ENCODE data around the gene CDH4.

CDH4 gene

DNA sequence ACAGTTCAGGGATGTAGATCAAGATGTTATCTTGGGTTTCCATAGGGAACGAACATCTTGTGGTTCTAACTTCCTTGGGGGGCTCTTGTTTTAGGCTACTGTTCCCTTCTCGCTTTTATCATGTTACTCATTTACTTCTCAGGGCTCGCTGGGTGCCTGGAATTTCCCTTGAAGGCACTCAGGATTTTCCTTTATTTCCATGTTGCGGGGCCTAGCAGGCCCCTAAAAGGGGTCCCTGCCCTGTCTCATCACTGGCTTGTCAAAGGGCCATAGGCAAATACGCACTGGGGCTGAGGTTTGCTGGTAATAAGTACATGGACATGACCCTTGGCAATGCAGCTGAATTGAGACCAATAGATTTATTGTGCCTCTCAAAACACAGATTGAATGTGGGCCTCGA, 262.3 kb downstream of the CDH4 start:
- no peak for DNase-seq (ENCODE audit: low read depth)
- no peak overlapping the region for H3K4me3 ChIP-seq (ENCODE audit: low read depth, low read length)

GRCh38 chr20:61514805-61515505, 262.9 kb downstream of the CDH4 start:
- no peak for DNase-seq (ENCODE audit: low read depth)
- no peak overlapping the region for H3K4me3 ChIP-seq (ENCODE audit: low read depth, low read length)

GRCh38 chr20:61515922-61516321, 263.9 kb downstream of the CDH4 start:
- no peak for DNase-seq (ENCODE audit: low read depth)
- no peak overlapping the region for H3K4me3 ChIP-seq (ENCODE audit: low read depth, low read length)

DNA sequence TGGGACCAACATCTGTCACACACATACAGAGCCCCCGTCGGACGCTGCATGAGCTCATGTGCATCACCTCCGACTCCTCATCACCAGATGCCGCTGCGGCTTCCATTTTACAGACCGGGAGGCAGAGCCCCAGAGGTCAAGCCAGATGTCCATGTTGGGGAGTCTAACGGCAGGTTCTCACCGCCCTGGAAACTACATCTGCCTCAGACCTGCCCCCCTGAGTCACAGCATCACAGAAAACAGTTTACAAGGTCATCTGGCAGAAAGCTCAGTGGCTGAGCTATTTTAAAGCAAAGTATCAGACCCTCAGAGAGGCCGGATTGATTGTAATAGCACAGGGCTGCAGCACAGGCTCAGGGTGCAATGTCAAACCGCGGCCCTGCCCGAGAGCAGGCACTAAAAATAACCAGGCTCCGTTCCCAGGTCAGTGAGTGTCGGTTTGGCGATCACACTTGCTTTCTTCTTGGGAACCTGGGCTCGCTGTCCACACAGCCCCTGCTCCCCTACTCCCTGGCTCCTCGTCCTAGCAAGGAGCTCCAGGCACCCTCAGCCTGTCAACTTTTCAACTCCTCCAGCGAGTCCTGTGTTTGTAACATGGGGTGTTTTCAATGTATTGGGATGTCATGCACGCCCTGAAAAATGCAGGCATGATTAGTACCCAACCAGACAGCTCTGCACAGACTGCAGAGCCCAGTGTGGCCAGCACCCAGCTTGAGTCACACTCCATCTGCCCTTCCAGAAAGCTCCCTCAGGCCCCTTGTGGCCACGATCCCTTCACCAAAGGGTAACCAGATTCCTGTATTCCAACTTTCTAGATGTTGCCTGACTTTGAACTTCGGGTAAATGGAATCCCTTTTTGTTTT, 264.5 kb downstream of the CDH4 start:
- H3K4me3 ChIP-seq (ENCODE audit: low read depth, low read length), result no peak overlapping the region
- DNase-seq (ENCODE audit: low read depth), result no peak

- H3K4me3 ChIP-seq (ENCODE audit: low read depth, low read length), result no peak overlapping the region
- DNase-seq (ENCODE audit: low read depth), result no peak
Observed at GRCh38 chr20:61517419-61517818, 265.4 kb downstream of the CDH4 start.

- DNase-seq (ENCODE audit: low read depth), result no peak
- H3K4me3 ChIP-seq (ENCODE audit: low read depth, low read length), result no peak overlapping the region
Observed at GRCh38 chr20:61518424-61518951, 266.4 kb downstream of the CDH4 start.

DNA sequence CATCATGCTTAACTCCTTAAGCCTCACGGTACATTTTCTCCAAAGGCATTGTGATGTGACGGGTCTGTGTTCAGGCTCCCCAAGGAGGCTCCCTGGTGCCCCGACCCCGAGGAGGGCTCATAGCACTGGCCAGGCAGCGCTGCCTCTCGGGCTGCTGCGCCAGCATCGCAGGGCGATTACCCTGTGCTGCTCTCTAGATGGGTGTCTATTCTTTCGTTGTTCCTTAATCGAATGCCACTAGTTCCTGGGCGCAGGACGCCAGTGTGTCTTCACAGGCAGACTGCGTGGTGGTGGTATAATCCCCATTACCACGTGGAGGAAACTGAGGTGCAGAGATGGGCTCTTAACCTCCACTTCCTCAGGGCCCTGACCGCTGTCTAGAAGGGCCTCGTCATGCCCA, 267.4 kb downstream of the CDH4 start:
- no peak overlapping the region for H3K4me3 ChIP-seq (ENCODE audit: low read depth, low read length)
- DNase-seq (ENCODE audit: low read depth), result no peak

GRCh38 chr20:61520076-61520892, 268.2 kb downstream of the CDH4 start:
- no peak overlapping the region for H3K4me3 ChIP-seq (ENCODE audit: low read depth, low read length)
- no peak for DNase-seq (ENCODE audit: low read depth)

GRCh38 chr20:61520893-61521460, 268.9 kb downstream of the CDH4 start:
- peak; percentile 80 for DNase-seq (ENCODE audit: low read depth)
- no peak overlapping the region for H3K4me3 ChIP-seq (ENCODE audit: low read depth, low read length)

DNA sequence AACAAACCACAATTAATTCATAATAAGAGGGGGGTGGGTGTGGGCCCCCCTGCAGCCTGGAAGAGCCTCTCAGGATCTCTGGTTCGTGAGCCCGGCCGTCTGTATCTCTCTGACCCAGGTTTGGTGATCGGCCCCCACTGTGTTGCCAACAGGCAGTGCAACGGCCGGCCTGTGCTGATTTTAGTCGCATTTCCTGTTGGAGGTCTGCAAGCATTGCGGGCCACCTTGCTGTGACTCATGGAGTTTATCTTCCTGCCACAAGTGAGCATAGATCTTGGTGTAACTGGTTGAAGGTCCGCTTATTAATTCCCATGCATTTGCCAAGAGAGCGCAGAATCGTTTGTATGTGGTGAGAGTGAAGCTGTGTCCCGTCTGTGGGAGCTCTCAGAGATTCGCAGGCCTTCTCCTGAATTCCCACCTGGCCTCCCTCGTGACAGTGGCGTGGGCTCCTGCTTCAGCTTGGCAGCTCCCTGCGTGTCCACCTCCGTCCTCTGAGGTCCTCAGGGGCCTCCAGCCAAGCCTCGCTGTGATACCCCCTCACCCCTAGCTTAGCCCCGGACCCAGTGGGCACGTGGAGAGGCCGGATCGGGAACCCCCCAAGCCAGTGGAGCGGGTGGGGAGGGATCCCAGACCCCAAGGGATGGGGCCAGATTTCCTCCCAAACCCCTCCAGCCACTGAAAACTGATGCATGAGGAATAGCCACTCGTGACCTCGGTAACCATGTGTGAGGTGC, 269.8 kb downstream of the CDH4 start:
- H3K4me3 ChIP-seq (ENCODE audit: low read depth, low read length), result no peak overlapping the region
- no peak for DNase-seq (ENCODE audit: low read depth)

GRCh38 chr20:61522498-61523090, 270.5 kb downstream of the CDH4 start:
- DNase-seq (ENCODE audit: low read depth), result no peak
- H3K4me3 ChIP-seq (ENCODE audit: low read depth, low read length), result no peak overlapping the region

DNA sequence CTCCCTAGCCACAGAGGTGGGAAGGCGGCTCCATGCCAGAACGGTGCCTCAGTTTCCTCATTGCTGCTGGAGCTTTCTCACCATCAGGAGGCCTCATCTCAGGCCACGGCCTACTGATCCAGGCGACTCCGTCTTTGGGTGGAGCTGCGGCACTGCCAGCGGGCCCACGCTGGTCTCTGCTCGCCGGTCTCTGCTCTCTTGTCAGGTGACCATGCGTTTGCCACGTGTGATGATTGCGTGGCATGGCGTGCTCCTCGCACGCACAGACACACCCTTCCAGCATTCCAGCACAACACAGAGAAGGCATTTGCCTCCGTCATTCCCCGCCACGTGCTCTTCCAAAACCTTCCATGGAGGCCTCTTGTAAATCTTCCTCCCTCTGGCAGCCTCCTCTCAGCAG, 271.1 kb downstream of the CDH4 start:
- no peak for DNase-seq (ENCODE audit: low read depth)
- no peak overlapping the region for H3K4me3 ChIP-seq (ENCODE audit: low read depth, low read length)

GRCh38 chr20:61524951-61525666, 273.0 kb downstream of the CDH4 start:
- no peak overlapping the region for H3K4me3 ChIP-seq (ENCODE audit: low read depth, low read length)
- DNase-seq (ENCODE audit: low read depth), result no peak

DNA sequence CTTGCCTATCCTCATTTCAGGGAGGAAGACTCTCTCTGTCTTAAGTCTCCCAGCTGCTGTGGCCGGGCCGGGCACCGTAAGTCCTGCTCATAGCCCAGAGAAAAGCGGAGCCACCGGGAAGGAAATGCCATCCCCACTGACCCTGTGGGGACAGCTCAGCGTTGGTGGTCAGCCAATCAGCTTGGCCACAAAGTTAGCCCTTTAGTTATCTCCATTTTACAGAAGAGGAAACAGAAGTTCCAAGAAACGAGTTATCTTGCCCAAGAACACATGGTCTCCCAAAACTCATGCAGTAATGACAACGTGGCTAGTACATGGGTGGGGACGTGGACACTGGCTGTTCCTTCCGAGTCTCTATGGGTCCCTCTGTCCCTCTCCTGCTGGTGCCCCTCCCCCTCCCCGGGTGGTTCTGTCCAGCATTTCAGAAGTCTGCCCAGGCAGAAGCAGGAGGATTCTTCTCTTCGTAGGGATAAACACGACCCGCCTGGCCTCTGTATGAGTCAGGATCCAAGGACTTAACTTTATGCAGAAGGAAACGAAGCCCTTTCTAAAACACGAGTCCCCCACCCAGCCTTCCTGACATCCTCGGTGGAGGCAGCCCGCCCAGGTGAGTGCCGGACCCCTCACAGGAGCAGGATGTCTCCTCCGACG, 273.8 kb downstream of the CDH4 start:
- DNase-seq (ENCODE audit: low read depth), result no peak
- H3K4me3 ChIP-seq (ENCODE audit: low read depth, low read length), result no peak overlapping the region

DNA sequence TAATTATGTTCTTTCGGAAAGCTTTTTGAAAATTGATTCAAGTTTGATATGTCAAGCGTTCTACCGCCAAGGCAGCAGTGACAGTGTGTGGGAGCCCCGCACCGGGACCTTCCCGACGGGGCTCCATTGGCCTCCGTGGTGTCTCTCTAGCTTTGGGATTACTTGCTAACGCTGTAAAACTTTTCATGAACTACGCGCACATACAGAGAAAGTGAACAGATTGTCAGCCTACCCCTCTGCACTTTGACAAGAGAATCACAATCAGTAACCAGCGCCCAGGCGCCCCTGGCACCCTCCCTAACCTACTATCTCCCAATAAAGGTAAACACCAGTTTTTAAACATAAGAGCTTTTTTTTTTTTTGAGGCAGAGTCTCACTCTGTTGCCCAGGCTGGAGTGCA, 274.8 kb downstream of the CDH4 start:
- no peak for DNase-seq (ENCODE audit: low read depth)
- H3K4me3 ChIP-seq (ENCODE audit: low read depth, low read length), result no peak overlapping the region

- H3K4me3 ChIP-seq (ENCODE audit: low read depth, low read length), result no peak overlapping the region
- no peak for DNase-seq (ENCODE audit: low read depth)
Observed at GRCh38 chr20:61527626-61528025, 275.6 kb downstream of the CDH4 start.

DNA sequence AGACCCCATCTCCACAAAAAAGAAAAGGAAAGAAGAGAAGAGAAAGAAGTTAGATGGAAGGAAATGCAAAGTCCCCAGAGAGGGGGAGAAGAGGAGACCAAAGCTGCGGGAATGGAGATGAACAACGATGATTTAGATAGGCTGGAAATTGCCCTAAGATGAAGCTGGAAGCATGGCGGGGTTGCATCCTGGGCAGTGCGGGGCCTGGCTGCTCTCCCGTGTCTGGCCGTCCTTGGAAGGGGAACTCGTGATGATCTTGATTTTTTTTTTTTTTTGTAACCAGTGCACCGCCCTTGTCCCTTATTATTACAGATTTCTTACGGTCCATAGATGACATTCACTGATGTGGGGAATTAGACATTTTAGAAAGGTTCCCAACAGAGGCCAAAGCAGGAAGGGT, 276.5 kb downstream of the CDH4 start:
- no peak overlapping the region for H3K4me3 ChIP-seq (ENCODE audit: low read depth, low read length)
- DNase-seq (ENCODE audit: low read depth), result no peak

- no peak for DNase-seq (ENCODE audit: low read depth)
Observed at GRCh38 chr20:61529354-61529753, 277.3 kb downstream of the CDH4 start.

More at GRCh38 chr20:61529354-61529753, 277.3 kb downstream of the CDH4 start:
- H3K4me3 ChIP-seq (ENCODE audit: low read depth, low read length), result no peak overlapping the region
